ENCODE results near the gene UGT1A5.

The UGT1A5 gene

GRCh38 chr2:233712611-233713261, at the start of gene UGT1A5:
Gene UGT1A5, plus strand, starts transcription at chr2:233712907. Its CDS starts 85 bp downstream, at chr2:233712992.
- TF ChIP-seq CTCF (IDR thresholded peaks at IDR 0.05; ENCODE audit: low read depth, low read length) = no peak
- no peak within 1 kb of the TSS for H3K4me3 ChIP-seq (ENCODE audit: low read depth, low read length)
- no peak for DNase-seq (ENCODE audit: low read depth, low spot score)
- in situ Hi-C loops (cut with HindIII; ENCODE audit: low sequenced_read_pairs) = no loop called here

GRCh38 chr2:233663911-233664310, 48.8 kb upstream of the UGT1A5 start:
- no peak overlapping the region for H3K4me3 ChIP-seq (ENCODE audit: low read depth, low read length)
- in situ Hi-C loops (cut with HindIII; ENCODE audit: low sequenced_read_pairs) = no loop called here
- TF ChIP-seq CTCF (IDR thresholded peaks at IDR 0.05; ENCODE audit: low read depth, low read length) = no peak
- no peak for DNase-seq (ENCODE audit: low read depth, low spot score)

- no peak overlapping the region for H3K4me3 ChIP-seq (ENCODE audit: low read depth, low read length)
- DNase-seq (ENCODE audit: low read depth, low spot score) = no peak
- TF ChIP-seq CTCF (IDR thresholded peaks at IDR 0.05; ENCODE audit: low read depth, low read length) = no peak
- in situ Hi-C loops (cut with HindIII; ENCODE audit: low sequenced_read_pairs) = no loop called here
Observed at GRCh38 chr2:233668605-233669260, 44.0 kb upstream of the UGT1A5 start.

- in situ Hi-C loops (cut with HindIII; ENCODE audit: low sequenced_read_pairs) = no loop called here
- no peak for DNase-seq (ENCODE audit: low read depth, low spot score)
- no peak for TF ChIP-seq CTCF (IDR thresholded peaks at IDR 0.05; ENCODE audit: low read depth, low read length)
- H3K4me3 ChIP-seq (ENCODE audit: low read depth, low read length) = no peak within 1 kb of the TSS
Observed at GRCh38 chr2:233671290-233672161, 41.2 kb upstream of the UGT1A5 start, which contains the start of gene UGT1A9. Gene UGT1A9, plus strand, starts transcription at chr2:233671898. Its CDS starts 37 bp downstream, at chr2:233671935.

GRCh38 chr2:233672886-233673285, 39.8 kb upstream of the UGT1A5 start:
- in situ Hi-C loops (cut with HindIII; ENCODE audit: low sequenced_read_pairs) = no loop called here
- TF ChIP-seq CTCF (IDR thresholded peaks at IDR 0.05; ENCODE audit: low read depth, low read length) = no peak
- no peak overlapping the region for H3K4me3 ChIP-seq (ENCODE audit: low read depth, low read length)
- DNase-seq (ENCODE audit: low read depth, low spot score) = no peak

GRCh38 chr2:233673896-233674295, 38.8 kb upstream of the UGT1A5 start:
- TF ChIP-seq CTCF (IDR thresholded peaks at IDR 0.05; ENCODE audit: low read depth, low read length) = no peak
- no peak overlapping the region for H3K4me3 ChIP-seq (ENCODE audit: low read depth, low read length)
- in situ Hi-C loops (cut with HindIII; ENCODE audit: low sequenced_read_pairs) = no loop called here
- no peak for DNase-seq (ENCODE audit: low read depth, low spot score)

All from astrocyte of the spinal cord (primary cell).